ENCODE results near the gene SAMD8.

Gene SAMD8

GRCh38 chr10:75065076-75065475 is 46.4 kb upstream of the SAMD8 start:
- H3K79me2 ChIP-seq: no peaks in the 10 kb centered on the region
- no peaks in the 10 kb centered on the region for H3K27me3 ChIP-seq (ENCODE audit: control insufficient read depth, insufficient read depth, low read length)
- H3K27ac ChIP-seq: peak overlapping the region; percentile 83
- peak overlapping the region; percentile 78 for H2AFZ ChIP-seq
- H3K9me3 ChIP-seq (ENCODE audit: control insufficient read depth, low read length): no peaks in the 10 kb centered on the region
- TF ChIP-seq, protein P1, sequence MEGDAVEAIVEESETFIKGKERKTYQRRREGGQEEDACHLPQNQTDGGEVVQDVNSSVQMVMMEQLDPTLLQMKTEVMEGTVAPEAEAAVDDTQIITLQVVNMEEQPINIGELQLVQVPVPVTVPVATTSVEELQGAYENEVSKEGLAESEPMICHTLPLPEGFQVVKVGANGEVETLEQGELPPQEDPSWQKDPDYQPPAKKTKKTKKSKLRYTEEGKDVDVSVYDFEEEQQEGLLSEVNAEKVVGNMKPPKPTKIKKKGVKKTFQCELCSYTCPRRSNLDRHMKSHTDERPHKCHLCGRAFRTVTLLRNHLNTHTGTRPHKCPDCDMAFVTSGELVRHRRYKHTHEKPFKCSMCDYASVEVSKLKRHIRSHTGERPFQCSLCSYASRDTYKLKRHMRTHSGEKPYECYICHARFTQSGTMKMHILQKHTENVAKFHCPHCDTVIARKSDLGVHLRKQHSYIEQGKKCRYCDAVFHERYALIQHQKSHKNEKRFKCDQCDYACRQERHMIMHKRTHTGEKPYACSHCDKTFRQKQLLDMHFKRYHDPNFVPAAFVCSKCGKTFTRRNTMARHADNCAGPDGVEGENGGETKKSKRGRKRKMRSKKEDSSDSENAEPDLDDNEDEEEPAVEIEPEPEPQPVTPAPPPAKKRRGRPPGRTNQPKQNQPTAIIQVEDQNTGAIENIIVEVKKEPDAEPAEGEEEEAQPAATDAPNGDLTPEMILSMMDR (IDR thresholded peaks at IDR 0.05): no peak
- no peak overlapping the region for H3K4me2 ChIP-seq (ENCODE audit: low read length)
- H3K4me1 ChIP-seq: peaks cover 8% of the 10 kb centered on the region
- H3K4me3 ChIP-seq (ENCODE audit: low read depth, low read length): no peak overlapping the region
- H3K36me3 ChIP-seq (ENCODE audit: control insufficient read depth, insufficient read depth, low read length): no peaks in the 10 kb centered on the region
- H3K9ac ChIP-seq: no peak overlapping the region

DNA sequence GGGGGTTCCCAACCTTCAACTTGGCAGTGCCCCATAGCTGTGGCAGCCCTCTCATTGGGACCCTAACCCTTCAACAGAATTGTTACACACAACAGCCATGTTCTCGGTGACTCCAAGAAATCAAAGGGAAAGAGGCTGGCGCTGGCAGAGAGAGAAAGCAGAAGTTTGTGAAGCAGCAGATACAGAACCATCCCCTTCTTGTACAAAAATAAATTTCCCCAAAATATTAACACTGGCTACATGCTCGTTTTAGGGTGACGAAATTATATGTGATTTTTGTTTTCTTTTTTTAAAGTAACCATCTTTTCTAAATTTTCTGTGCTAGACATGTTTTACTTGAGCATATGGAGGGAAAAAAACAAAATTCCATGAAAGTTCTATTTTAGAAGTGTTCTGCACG is 45.2 kb upstream of the SAMD8 start:
- Histone ChIP-seq H3K27me3 (ENCODE audit: control insufficient read depth, insufficient read depth, low read length) (no peaks in the 10 kb centered on the region), H3K9me3 (ENCODE audit: control insufficient read depth, low read length) (no peaks in the 10 kb centered on the region), H3K9ac (no peak overlapping the region), H3K36me3 (ENCODE audit: control insufficient read depth, insufficient read depth, low read length) (no peaks in the 10 kb centered on the region), H3K79me2 (no peaks in the 10 kb centered on the region), H3K27ac (no peak overlapping the region), H3K4me1 (peaks cover 8% of the 10 kb centered on the region), H2AFZ (no peak overlapping the region), H3K4me2 (ENCODE audit: low read length) (no peak overlapping the region), H3K4me3 (ENCODE audit: low read depth, low read length) (no peak overlapping the region)
- TF ChIP-seq, protein P1 (IDR thresholded peaks at IDR 0.05): no peak

- Histone ChIP-seq H3K4me2 (ENCODE audit: low read length) (no peak overlapping the region), H3K79me2 (no peaks in the 10 kb centered on the region), H3K4me1 (peaks cover 8% of the 10 kb centered on the region), H3K27me3 (ENCODE audit: control insufficient read depth, insufficient read depth, low read length) (no peaks in the 10 kb centered on the region), H3K4me3 (ENCODE audit: low read depth, low read length) (no peak overlapping the region), H3K36me3 (ENCODE audit: control insufficient read depth, insufficient read depth, low read length) (no peaks in the 10 kb centered on the region), H3K9ac (no peak overlapping the region), H3K9me3 (ENCODE audit: control insufficient read depth, low read length) (no peaks in the 10 kb centered on the region), H3K27ac (no peak overlapping the region), H2AFZ (no peak overlapping the region)
- TF ChIP-seq, protein P1 (IDR thresholded peaks at IDR 0.05): no peak
These were observed 44.2 kb upstream of the SAMD8 start for GRCh38 chr10:75067272-75067671.

- Histone ChIP-seq H3K4me1 (peaks cover 8% of the 10 kb centered on the region), H3K9me3 (ENCODE audit: control insufficient read depth, low read length) (no peaks in the 10 kb centered on the region), H3K79me2 (no peaks in the 10 kb centered on the region), H3K36me3 (ENCODE audit: control insufficient read depth, insufficient read depth, low read length) (no peaks in the 10 kb centered on the region), H3K27ac (no peak overlapping the region), H3K27me3 (ENCODE audit: control insufficient read depth, insufficient read depth, low read length) (no peaks in the 10 kb centered on the region), H3K4me2 (ENCODE audit: low read length) (no peak overlapping the region), H3K9ac (no peak overlapping the region), H3K4me3 (ENCODE audit: low read depth, low read length) (no peak overlapping the region), H2AFZ (no peak overlapping the region)
- TF ChIP-seq, protein P1 (IDR thresholded peaks at IDR 0.05): no peak
These were observed 42.9 kb upstream of the SAMD8 start for GRCh38 chr10:75068523-75068922.

DNA sequence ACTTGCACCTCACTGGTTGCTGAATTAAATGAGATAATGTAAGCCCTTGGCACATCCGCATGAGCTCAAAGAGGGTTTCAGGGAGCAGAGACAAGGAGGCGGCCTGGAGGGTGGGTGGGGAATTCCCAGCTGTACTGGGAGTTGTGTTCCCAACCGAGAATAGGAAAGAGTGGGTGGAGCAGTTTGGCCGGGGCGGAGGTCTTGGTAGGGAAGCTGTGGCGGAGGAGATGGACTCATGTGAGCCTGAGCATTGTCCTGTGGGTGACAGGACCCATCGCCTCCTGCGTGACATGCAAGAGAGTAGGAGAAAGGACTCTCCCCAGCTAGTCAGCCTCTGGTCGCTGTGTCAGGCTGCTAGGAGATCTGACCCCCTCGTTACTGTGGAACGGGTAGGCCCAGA is 41.0 kb upstream of the SAMD8 start:
- Histone ChIP-seq H3K27ac (no peak overlapping the region), H3K36me3 (ENCODE audit: control insufficient read depth, insufficient read depth, low read length) (no peaks in the 10 kb centered on the region), H3K79me2 (no peaks in the 10 kb centered on the region), H3K4me3 (ENCODE audit: low read depth, low read length) (no peak overlapping the region), H3K4me2 (ENCODE audit: low read length) (no peak overlapping the region), H3K9me3 (ENCODE audit: control insufficient read depth, low read length) (no peaks in the 10 kb centered on the region), H3K9ac (no peak overlapping the region), H2AFZ (peak overlapping the region; percentile 51), H3K4me1 (peaks cover 10% of the 10 kb centered on the region), H3K27me3 (ENCODE audit: control insufficient read depth, insufficient read depth, low read length) (no peaks in the 10 kb centered on the region)
- TF ChIP-seq, protein P1 (IDR thresholded peaks at IDR 0.05): no peak

Data from parathyroid adenoma (tissue), 2 donors.